Measurements from ENCODE around the gene MCM8.

- TF ChIP-seq POLR2A (IDR thresholded peaks at IDR 0.05; ENCODE audit: low read depth, low read length): no peak
- TF ChIP-seq POLR2AphosphoS5 (IDR thresholded peaks at IDR 0.05; ENCODE audit: low read depth, low read length): no peak
- no peak for TF ChIP-seq TAF1 (IDR thresholded peaks at IDR 0.05; ENCODE audit: borderline replicate concordance, low read depth, low read length)
These were observed 21.4 kb upstream of the MCM8 start for GRCh38 chr20:5928836-5929715.

Measured in GM12892 (cell line).